DLD1 (cell line): ENCODE measurements around the gene COLEC12.
"Not testable (repeated sequence)": the region's sequence is repeated elsewhere in the genome, so short reads cannot be mapped to it uniquely, and the experiment has no call there.

Source experiments
- in situ Hi-C: cut with HindIII; loops from 2 replicates; pipeline ENCODE4 v1.10.0; 2017; ENCODE audit warnings: low sequenced_read_pairs

Gene COLEC12

GRCh38 chr18:332007-332406 lies 168.5 kb downstream of the COLEC12 start:
- in situ Hi-C loops: no loop called here

- in situ Hi-C loops: no loop called here
Observed at GRCh38 chr18:331221-331821, 169.2 kb downstream of the COLEC12 start.

DNA sequence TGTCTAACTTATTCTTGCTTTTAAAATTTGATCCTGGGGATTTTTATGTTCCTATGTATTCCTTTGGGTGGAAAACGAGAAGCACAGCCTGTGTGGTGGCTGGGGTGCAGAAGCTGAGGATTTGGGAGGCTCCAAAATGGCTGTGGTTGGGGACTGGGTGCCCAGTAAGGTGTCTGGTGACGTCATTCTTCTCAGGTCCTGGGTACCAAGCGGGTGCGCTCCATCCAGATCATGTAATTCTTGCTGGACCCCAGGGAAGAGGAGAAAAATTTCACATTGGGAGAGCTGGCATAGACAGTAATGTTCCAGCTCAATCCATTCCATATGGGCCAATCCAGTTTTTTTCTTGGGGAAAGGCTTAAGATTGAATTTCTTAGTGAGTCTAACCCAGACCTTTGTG lies 171.6 kb downstream of the COLEC12 start:
- in situ Hi-C loops: no loop called here

DNA sequence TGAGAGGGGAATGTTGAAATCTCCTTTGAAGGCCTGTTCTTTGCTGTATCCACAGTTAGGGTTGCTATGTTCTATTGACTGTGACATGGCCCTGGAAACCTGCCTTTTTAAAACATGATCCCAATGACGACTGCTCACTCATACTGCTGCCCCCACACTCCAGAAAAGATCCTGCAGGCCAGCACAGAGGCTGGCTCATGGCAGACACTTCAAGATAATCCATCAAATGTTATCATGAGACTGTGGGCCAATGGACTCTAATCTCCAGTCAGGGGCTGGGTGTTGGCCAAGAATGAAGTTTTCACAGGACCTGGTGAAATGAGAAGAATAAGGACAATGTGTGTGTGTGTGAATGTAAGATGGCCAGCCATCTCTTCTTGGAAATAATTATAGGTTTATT lies 173.7 kb downstream of the COLEC12 start:
- in situ Hi-C loops: no loop called here

DNA sequence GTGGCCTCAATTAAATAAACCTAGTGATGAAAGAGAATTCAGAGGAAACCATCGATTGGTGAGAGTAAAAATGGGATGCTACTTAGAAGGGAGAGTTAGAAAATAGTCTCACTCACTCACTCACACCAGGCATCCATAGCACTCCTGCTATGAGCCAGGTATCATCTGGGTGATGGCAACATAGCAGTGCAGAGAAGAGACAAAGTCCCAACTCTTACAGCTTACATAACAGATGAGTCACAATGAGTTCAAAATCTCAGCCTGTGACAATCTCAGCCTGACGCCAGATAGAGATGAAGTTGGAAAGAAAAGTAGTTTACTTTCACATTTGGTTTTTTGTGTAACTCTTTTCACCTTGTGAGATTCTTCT lies 177.3 kb downstream of the COLEC12 start:
- in situ Hi-C loops: no loop called here

DNA sequence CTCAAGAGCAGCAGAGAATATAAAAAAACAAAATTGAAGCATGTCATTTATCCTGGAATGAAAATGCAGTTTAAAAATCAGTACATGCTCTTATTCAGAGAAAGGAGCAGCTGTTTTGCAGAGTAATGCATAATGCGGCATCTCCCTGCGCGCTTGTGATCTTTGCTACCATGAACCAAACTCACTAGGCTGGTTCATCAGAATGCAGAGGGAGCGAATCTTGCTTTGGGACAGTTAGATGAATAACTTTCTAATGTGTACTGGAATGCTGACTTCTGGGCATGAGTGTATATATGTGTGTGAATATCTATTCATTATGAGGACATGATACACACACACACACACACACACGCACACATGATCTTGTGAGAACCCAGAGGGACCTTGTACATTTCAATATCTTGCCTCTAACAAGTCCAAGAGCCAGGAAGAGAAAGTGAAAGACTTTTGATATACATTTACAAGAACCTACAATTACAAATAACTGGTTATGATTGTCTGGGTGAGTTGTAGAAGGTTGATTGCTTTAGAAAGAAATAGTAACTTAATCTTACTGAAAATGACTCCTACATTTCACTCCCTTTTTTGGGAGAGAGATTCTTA lies 178.5 kb downstream of the COLEC12 start:
- in situ Hi-C loops: no loop called here

DNA sequence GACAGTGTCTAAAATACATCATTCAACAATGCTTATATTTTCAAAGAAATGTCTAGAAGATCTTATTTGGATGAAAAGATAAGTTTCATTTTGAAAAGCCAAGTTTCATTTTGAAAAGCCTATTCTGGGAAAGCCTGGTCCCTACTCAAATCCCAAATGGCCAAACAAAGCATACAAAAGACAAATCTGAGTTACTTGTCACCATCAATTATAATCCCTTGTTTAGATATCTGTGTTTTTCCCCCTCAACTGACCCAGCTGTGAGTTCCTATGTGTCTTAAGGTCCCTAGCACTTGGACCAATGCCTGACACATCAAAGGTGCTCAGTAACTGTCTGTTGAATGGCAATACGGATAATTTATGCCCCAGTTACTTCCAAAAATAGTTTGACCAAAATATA lies 180.3 kb downstream of the COLEC12 start:
- in situ Hi-C loops: no loop called here

DNA sequence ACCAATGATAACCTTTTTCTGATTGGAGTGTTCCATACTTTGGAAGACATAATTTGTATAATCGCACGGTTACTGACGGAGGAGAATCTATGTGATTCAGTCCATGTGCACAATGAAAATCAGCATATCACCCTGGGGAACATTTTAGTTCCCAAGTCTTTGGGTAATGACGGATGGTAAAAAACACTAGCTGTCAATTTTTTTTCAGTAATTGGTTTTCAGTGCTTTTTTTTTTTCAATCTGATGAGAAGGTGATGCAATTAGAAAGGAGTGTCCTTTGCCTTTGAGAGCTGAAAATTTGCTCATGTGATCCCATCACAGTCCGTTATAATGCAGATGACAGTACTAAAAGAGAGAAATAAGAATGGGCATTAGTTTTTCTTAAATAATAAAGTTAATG lies 180.8 kb downstream of the COLEC12 start:
- in situ Hi-C loops: no loop called here

- in situ Hi-C loops: no loop called here
Observed at GRCh38 chr18:318791-319291, 181.7 kb downstream of the COLEC12 start.

DNA sequence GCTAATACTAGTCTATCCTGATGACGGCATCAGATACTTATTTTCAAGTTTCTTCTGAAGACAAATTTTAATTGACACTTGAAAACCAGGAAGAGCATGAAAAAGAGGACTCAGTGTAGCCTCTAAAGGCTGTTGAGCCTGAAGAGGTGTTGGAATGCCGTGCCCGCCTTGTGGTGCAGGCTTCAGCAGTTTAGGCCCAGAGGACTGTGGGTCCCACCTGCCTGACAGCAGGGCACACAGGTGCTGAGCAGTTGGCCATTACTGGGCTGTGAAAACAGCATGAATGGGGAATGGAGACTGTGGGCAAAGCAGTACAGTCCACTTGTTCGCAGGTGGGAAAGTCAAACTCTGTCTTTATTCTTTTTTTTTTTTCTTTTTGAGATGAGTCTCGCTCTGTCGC lies 182.9 kb downstream of the COLEC12 start:
- in situ Hi-C loops: no loop called here

- in situ Hi-C loops: no loop called here
Observed at GRCh38 chr18:316393-316792, 184.1 kb downstream of the COLEC12 start.

GRCh38 chr18:313931-314330 lies 186.6 kb downstream of the COLEC12 start:
- in situ Hi-C loops: no loop called here

- in situ Hi-C loops: no loop called here
Observed at GRCh38 chr18:312415-312814, 188.1 kb downstream of the COLEC12 start.

- in situ Hi-C loops: no loop called here
Observed at GRCh38 chr18:310042-310441, 190.5 kb downstream of the COLEC12 start.

DNA sequence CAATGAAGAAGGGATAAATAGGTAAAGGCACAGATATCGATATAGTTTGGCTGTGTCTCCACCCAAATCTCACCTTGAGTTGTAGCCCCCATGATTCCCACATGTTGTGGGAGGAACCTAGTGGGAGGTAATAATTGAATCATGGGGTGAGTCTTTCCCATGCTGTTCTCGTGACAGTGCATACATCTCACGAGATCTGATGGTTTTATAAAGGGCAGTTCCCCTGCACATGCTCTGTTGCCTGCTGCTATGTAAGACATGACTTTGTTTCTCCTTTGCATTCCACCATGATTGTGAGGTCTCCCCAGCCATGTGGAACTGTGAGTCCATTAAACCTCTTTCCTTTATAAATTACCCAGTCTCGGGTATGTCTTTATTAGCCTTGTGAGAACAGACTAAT lies 192.4 kb downstream of the COLEC12 start:
- in situ Hi-C loops: not testable (repeated sequence)

GRCh38 chr18:306608-307255 lies 193.8 kb downstream of the COLEC12 start:
- in situ Hi-C loops: no loop called here

- in situ Hi-C loops: no loop called here
Observed at GRCh38 chr18:305003-305501, 195.4 kb downstream of the COLEC12 start.

- in situ Hi-C loops: no loop called here
Observed at GRCh38 chr18:303607-304006, 196.9 kb downstream of the COLEC12 start.

DNA sequence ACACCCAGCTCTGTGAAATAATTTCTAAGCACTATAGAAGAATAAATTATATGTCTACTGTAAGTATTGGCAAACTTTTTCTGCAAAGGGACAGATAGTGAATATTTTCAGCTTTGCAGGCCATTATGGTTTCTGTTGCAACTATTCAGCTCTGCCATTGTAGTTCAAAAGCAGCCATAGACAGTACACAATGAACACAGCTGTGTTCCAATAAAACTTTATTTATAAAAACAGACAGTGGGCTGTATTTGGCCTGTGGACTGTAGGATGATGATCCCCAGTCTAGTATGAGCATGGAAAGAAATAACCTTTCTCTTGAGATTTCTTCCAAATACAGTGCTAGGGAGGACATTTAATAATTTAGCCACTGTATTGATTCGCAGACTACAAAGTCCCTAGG lies 197.5 kb downstream of the COLEC12 start:
- in situ Hi-C loops: no loop called here

DNA sequence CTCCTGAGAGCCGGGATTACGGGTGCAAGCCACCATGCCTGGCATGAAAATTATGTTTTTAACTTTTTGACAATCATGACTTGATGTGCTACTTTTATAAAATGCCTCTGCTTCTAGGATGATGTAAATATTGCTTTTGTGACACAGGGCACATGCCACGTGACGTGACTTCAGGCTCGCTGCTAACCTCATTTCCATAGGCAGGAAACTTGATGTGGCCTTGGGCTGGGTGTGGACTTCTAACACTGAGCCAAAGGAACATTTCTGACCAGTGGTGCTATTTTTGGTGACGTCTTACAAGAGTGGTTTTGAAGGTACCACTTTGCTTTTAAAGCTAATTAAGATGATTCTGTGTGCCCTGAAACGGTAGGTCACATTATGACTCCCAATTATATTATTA lies 198.4 kb downstream of the COLEC12 start:
- in situ Hi-C loops: no loop called here

DNA sequence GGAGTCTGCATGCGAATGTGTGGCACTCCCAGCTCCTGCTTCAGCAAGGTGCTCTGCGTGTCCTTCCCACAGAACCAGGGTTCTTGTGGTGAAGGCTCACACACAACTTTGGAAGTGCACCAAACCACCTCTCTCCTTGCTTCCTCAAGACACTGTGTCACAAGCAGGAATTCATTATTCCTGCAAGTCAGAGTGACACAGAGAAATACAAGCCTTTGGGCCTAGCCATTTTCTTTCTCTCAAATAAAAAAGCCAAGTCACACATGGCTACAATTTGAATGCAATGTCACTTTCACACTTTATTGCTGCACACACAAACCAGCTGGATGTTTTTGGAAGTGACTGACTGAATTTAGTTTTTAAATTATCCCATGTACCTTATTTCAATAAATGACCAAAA lies 202.6 kb downstream of the COLEC12 start:
- in situ Hi-C loops: no loop called here

DNA sequence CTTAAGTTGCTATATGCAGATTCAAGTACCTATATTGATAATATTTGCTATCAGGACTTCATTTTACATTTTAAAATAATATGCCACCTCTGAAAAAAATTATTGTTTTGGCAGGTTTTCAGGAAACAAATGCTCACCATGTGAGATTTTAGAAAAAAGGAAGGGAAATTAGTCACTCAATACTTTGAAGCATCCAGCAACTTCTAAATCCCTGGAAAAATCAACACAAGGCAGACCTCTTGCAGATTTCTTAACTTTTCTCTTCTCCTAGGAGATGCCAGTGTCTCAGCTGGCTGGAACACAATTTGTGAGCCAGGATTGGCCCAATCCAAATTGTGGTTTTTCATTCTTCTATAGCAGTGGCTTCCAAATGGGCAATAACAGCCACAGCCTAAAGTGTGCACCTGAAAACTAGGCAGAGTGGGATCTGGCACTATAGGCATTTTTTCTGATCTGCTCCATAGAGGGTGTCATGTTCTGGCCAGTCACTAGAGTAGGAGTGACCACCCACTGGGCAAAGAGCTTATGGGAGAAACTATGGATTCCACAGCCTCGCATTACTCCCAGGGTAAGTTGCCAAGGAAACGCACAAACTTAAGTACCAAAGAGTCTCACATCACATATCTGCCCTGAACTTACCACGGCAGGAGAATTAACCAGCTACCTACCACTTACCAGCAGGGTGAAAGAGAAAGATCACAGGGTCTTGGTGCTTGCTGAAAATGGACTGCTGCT lies 204.6 kb downstream of the COLEC12 start:
- in situ Hi-C loops: no loop called here
